H1 (cell line): ENCODE results near the gene DOLK. TPM values are rescaled to one million over a fixed set of nuclear protein-coding genes. Genes with fewer than 3 reads are reported as not detected.

Source experiments
- CTCF ChIA-PET: fragments of 300-600 bp; sonication (Branson Sonifier 250); formaldehyde crosslinking; loops from one replicate; lab custom pipeline; 2021; ENCODE audit not compliant: partially characterized antibody; lab: Charles Lee
- POLR2A ChIA-PET: fragments of 300-600 bp; sonication (Branson Sonifier 250); formaldehyde crosslinking; loops from one replicate; lab custom pipeline; 2021; ENCODE audit warnings: inconsistent platforms; ENCODE audit not compliant: partially characterized antibody; lab: Charles Lee
- DNase-seq, 2 experiments: peaks; one replicate each; pipeline versions ENCODE4 v3.0.0 to v3.0.0-alpha.2; 2010 to 2022; ENCODE audit warnings: low spot score in 2 of 2, low read depth in 1 of 2, mixed read lengths in 1 of 2
- FAIRE-seq: peaks from 2 replicates; lab custom pipeline; 2011; peaks lifted over from hg19 to GRCh38; lab: Jason Lieb, UNC
- H2AFZ ChIP-seq: 2 replicates; pipeline ENCODE4 v1.8.1; 2012; ENCODE audit warnings: low read length, inconsistent platforms
- H2AK5ac ChIP-seq: 2 replicates; pipeline ENCODE4 v1.6.1; 2013; ENCODE audit warnings: low read depth, low read length
- H2BK120ac ChIP-seq: replicated peaks from 2 replicates; pipeline ENCODE3; 2013; ENCODE audit warnings: low read depth, low read length, inconsistent platforms
- H2BK12ac ChIP-seq: 2 replicates; pipeline ENCODE4 v1.6.1; 2013; ENCODE audit warnings: low read depth, low read length
- H2BK15ac ChIP-seq: 2 replicates; pipeline ENCODE4 v1.6.1; 2013; ENCODE audit warnings: low read length
- H2BK20ac ChIP-seq: 2 replicates; pipeline ENCODE4 v1.6.1; 2013; ENCODE audit warnings: low read length
- H2BK5ac ChIP-seq: 2 replicates; pipeline ENCODE4 v1.6.1; 2013; ENCODE audit warnings: low read depth, low read length
- H3K14ac ChIP-seq: 2 replicates; pipeline ENCODE4 v1.6.1; 2013; ENCODE audit warnings: inconsistent platforms; ENCODE audit not compliant: insufficient read length
- H3K18ac ChIP-seq: 2 replicates; pipeline ENCODE4 v1.6.1; 2013; ENCODE audit warnings: low read length; ENCODE audit errors: extremely low read depth
- H3K23ac ChIP-seq: 2 replicates; pipeline ENCODE4 v1.6.1; 2013; ENCODE audit warnings: inconsistent platforms; ENCODE audit not compliant: insufficient read length
- H3K23me2 ChIP-seq: 2 replicates; pipeline ENCODE4 v1.6.1; 2013; ENCODE audit warnings: low read depth, low read length
- H3K27ac ChIP-seq: 2 replicates; pipeline ENCODE4 v1.6.1; 2011; ENCODE audit warnings: low read depth, low read length, inconsistent platforms
- H3K27me3 ChIP-seq, 4 experiments: replicated peaks in 1 of 4; 1 replicate in 1 of 4; 2 replicates in 3 of 4; pipeline versions ENCODE4 v1.6.1 to v1.8.1; 2011 to 2013; ENCODE audit warnings: low read length in 3 of 4, mild to moderate bottlenecking in 3 of 4, inconsistent platforms in 2 of 4, mixed read lengths in 2 of 4, moderate library complexity in 1 of 4; ENCODE audit not compliant: control insufficient read depth in 3 of 4, insufficient read depth in 3 of 4; ENCODE audit errors: extremely low read depth in 1 of 4
- H3K36me3 ChIP-seq, 4 experiments: 2 replicates each; pipeline versions ENCODE4 v1.6.1 to v1.8.1; 2011 to 2013; ENCODE audit warnings: mild to moderate bottlenecking in 4 of 4, low read length in 3 of 4, moderate library complexity in 2 of 4, control low read depth in 1 of 4, inconsistent platforms in 1 of 4; ENCODE audit not compliant: insufficient read depth in 4 of 4, control insufficient read depth in 2 of 4
- H3K4ac ChIP-seq: replicated peaks from 2 replicates; pipeline ENCODE3; 2013; ENCODE audit warnings: low read length, low read depth, mixed read lengths, inconsistent platforms; ENCODE audit not compliant: insufficient read length
- H3K4me1 ChIP-seq, 4 experiments: replicated peaks in 1 of 4; 1 replicate in 1 of 4; 2 replicates in 3 of 4; pipeline versions ENCODE4 v1.6.1 to v1.8.1; 2011 to 2013; ENCODE audit warnings: low read length in 3 of 4, inconsistent platforms in 2 of 4, mixed read lengths in 1 of 4; ENCODE audit not compliant: insufficient read depth in 4 of 4, control insufficient read depth in 3 of 4
- H3K4me2 ChIP-seq, 2 experiments: 2 replicates each; pipeline versions ENCODE4 v1.6.1 to v1.8.1; 2011 to 2013; ENCODE audit warnings: low read depth in 2 of 2, low read length in 2 of 2, control low read depth in 1 of 2, inconsistent platforms in 1 of 2, mild to moderate bottlenecking in 1 of 2; ENCODE audit not compliant: insufficient read depth in 1 of 2
- H3K4me3 ChIP-seq, 4 experiments: fragments of 200-600, 300-600 bp in 1 of 4; sonication (generic), shearing (Covaris generic), sonication (Bioruptor Twin) in 1 of 4; 2 replicates each; pipeline versions ENCODE4 v1.5.1 to v1.8.1; 2011 to 2016; ENCODE audit warnings: low read length in 4 of 4, low read depth in 3 of 4, control low read depth in 2 of 4, inconsistent platforms in 2 of 4, mild to moderate bottlenecking in 2 of 4, mixed read lengths in 1 of 4, moderate library complexity in 1 of 4; ENCODE audit not compliant: insufficient read depth in 2 of 4; ENCODE audit errors: extremely low read depth in 1 of 4
- H3K56ac ChIP-seq: replicated peaks from 2 replicates; pipeline ENCODE3; 2013; ENCODE audit warnings: low read depth, mild to moderate bottlenecking, mixed read lengths, low read length, inconsistent platforms; ENCODE audit not compliant: insufficient read length
- H3K79me1 ChIP-seq: 2 replicates; pipeline ENCODE4 v1.6.1; 2013; ENCODE audit warnings: low read depth, low read length, control low read depth
- H3K79me2 ChIP-seq, 2 experiments: 2 replicates each; pipeline versions ENCODE4 v1.6.1 to v1.8.1; 2012 to 2013; ENCODE audit warnings: low read length in 2 of 2, mild to moderate bottlenecking in 2 of 2, inconsistent platforms in 1 of 2; ENCODE audit not compliant: insufficient read depth in 2 of 2, control insufficient read depth in 1 of 2
- H3K9ac ChIP-seq, 4 experiments: replicated peaks in 1 of 4; 1 replicate in 1 of 4; 2 replicates in 3 of 4; pipeline versions ENCODE4 v1.6.1 to v1.8.1; 2011 to 2013; ENCODE audit warnings: low read depth in 3 of 4, low read length in 3 of 4, control low read depth in 2 of 4, mild to moderate bottlenecking in 2 of 4, moderate library complexity in 2 of 4, inconsistent platforms in 1 of 4; ENCODE audit errors: extremely low read depth in 1 of 4
- H3K9me3 ChIP-seq, 2 experiments: 2 replicates each; pipeline versions ENCODE4 v1.6.1 to v1.8.1; 2012 to 2013; ENCODE audit warnings: mild to moderate bottlenecking in 2 of 2, moderate library complexity in 2 of 2, control low read depth in 1 of 2, inconsistent platforms in 1 of 2, low read depth in 1 of 2, low read length in 1 of 2, mixed read lengths in 1 of 2; ENCODE audit not compliant: insufficient read depth in 2 of 2
- H4K20me1 ChIP-seq, 2 experiments: replicated peaks in 1 of 2; 2 replicates each; pipeline versions ENCODE3 to v1.8.1; 2011 to 2013; ENCODE audit warnings: inconsistent platforms in 2 of 2, low read length in 2 of 2, mild to moderate bottlenecking in 1 of 2; ENCODE audit not compliant: insufficient read depth in 2 of 2, control insufficient read depth in 1 of 2
- H4K5ac ChIP-seq: 2 replicates; pipeline ENCODE4 v1.6.1; 2013; ENCODE audit warnings: low read length, low read depth, mixed read lengths, inconsistent platforms; ENCODE audit not compliant: insufficient read length
- H4K8ac ChIP-seq: 2 replicates; pipeline ENCODE4 v1.8.0; 2013; ENCODE audit warnings: mild to moderate bottlenecking, moderate library complexity, low read length, inconsistent platforms; ENCODE audit not compliant: insufficient read depth; ENCODE audit errors: extremely low read depth
- H4K91ac ChIP-seq: replicated peaks from 2 replicates; pipeline ENCODE3; 2013; ENCODE audit warnings: low read length, mixed read lengths, inconsistent platforms; ENCODE audit not compliant: insufficient read length
- ASH2L ChIP-seq: fragments of 200-600, 300-600 bp; sonication (generic); IDR thresholded peaks from one replicate; pipeline ENCODE4 v1.7.1; 2017; ENCODE audit warnings: low read length
- ATF2 ChIP-seq: IDR thresholded peaks from 2 replicates; pipeline ENCODE4 v1.6.1; 2012; ENCODE audit warnings: low read length, inconsistent platforms
- EZH2 ChIP-seq: fragments of 200-600 bp; sonication (generic); IDR thresholded peaks from 2 replicates; pipeline ENCODE4 v1.7.1; 2012; ENCODE audit warnings: low read depth, mild to moderate bottlenecking, moderate library complexity, low read length, inconsistent platforms; ENCODE audit not compliant: severe bottlenecking
- FOSL1 ChIP-seq: IDR thresholded peaks from 2 replicates; pipeline ENCODE4 v1.6.1; 2011; ENCODE audit warnings: mild to moderate bottlenecking, low read depth, low read length, moderate library complexity; ENCODE audit not compliant: insufficient read depth
- GABPA ChIP-seq: IDR thresholded peaks from 2 replicates; pipeline ENCODE4 v1.6.1; 2011; ENCODE audit warnings: mild to moderate bottlenecking, low read length, moderate library complexity, borderline replicate concordance; ENCODE audit not compliant: insufficient read depth
- KDM4A ChIP-seq: IDR thresholded peaks from one replicate; pipeline ENCODE4 v1.7.1; 2012; ENCODE audit warnings: low read depth, mild to moderate bottlenecking, moderate library complexity, low read length, inconsistent platforms; ENCODE audit not compliant: severe bottlenecking
- MAFK ChIP-seq: IDR thresholded peaks from 2 replicates; pipeline ENCODE4 v1.6.1; 2012; ENCODE audit warnings: low read depth, mild to moderate bottlenecking, improper control_type of control experiment, low read length
- RNF2 ChIP-seq: fragments of 200-900, 300-1000 bp; sonication (generic); IDR thresholded peaks from 2 replicates; pipeline ENCODE4 v1.7.1; 2016; ENCODE audit warnings: borderline replicate concordance, low read depth, mild to moderate bottlenecking, antibody characterized with exemption, low read length; ENCODE audit not compliant: poor library complexity, severe bottlenecking; ENCODE audit errors: missing control alignments
- SP2 ChIP-seq: IDR thresholded peaks from 2 replicates; pipeline ENCODE4 v1.6.1; 2012; ENCODE audit warnings: mild to moderate bottlenecking, low read length, inconsistent platforms
- SRF ChIP-seq: IDR thresholded peaks from 2 replicates; pipeline ENCODE4 v1.6.1; 2011; ENCODE audit warnings: mild to moderate bottlenecking, low read depth, low read length, moderate library complexity
- TAF1 ChIP-seq: IDR thresholded peaks from 2 replicates; pipeline ENCODE4 v1.6.1; 2011; ENCODE audit warnings: mild to moderate bottlenecking, low read depth, low read length
- TBP ChIP-seq: IDR thresholded peaks from 2 replicates; pipeline ENCODE4 v1.6.1; 2011; ENCODE audit warnings: low read depth, low read length, improper control_type of control experiment
- WGBS, 2 experiments: shearing (Covaris generic) in 1 of 2; methylation state at CpG; one replicate each; pipeline versions ENCODE4 v1.1.6 to v1.1.7; 2013 to 2015; ENCODE audit warnings: low lambda C conversion rate in 2 of 2, mixed read lengths in 2 of 2, inconsistent platforms in 1 of 2, low coverage in 1 of 2, missing lambda C conversion rate in 1 of 2; ENCODE audit not compliant: insufficient replicate concordance in 2 of 2, insufficient coverage in 1 of 2, insufficient read length in 1 of 2; ENCODE audit errors: extremely low coverage in 1 of 2, missing lambda C conversion rate in 1 of 2; 5-methylcytosine and 5-hydroxymethylcytosine counted together
- polyA plus RNA-seq, 7 experiments: library from polyadenylated mRNA; depleted of rRNA in 3 of 7; stranded (reverse) in 5 of 7; unstranded in 2 of 7; fragments of >200 nt in 5 of 7; fragments of 200-250 nt in 2 of 7; gene quantifications; 1 replicate in 5 of 7; 2 replicates in 1 of 7; 4 replicates in 1 of 7; pipeline versions ENCODE4 v1.2.1 to v1.2.3, GENCODE V29; 2011 to 2013; ENCODE audit warnings: missing spikeins in 2 of 7, mixed read lengths in 2 of 7
- total RNA-seq: library from RNA; stranded (reverse); fragmentation: NEBNext Ultra II Directional; extraction: Animal tissue kit (Norgen Biotek cat#: 25700); gene quantifications from 2 replicates; pipeline ENCODE4 v1.2.1, GENCODE V29; 2021

Gene DOLK
- total and polyA plus RNA-seq, 2 of the 8 experiments (the other 6 are each of a cell fraction or from before 2014, with no cell fraction given), result 17.2 to 44.3 TPM

- Histone ChIP-seq H3K23ac (no peak overlapping the region), H3K36me3 (peaks cover 19 to 71% (median 63%) of the 10 kb centered on the region in 4 experiments), H4K20me1 (peaks cover 0 to 1% of the 10 kb centered on the region in 2 experiments), H2BK15ac (no peak overlapping the region), H3K79me2 (no peaks in the 10 kb centered on the region), H2AK5ac (no peak overlapping the region)
- no peak for TF ChIP-seq MAFK
- no peak for TF ChIP-seq RNF2
- no peak for TF ChIP-seq KDM4A
- TF ChIP-seq ATF2, result no peak
- no peak for TF ChIP-seq TBP
- TF ChIP-seq TAF1, result no peak
- TF ChIP-seq FOSL1, result no peak
- TF ChIP-seq GABPA, result no peak
- TF ChIP-seq SP2, result no peak
- no peak for TF ChIP-seq SRF
- TF ChIP-seq ASH2L, result no peak
- no peak for TF ChIP-seq EZH2
- TF ChIP-seq, all 59 proteins: peak for 0
- Histone ChIP-seq H3K27ac (no peak overlapping the region), H3K4me2 (no peak overlapping the region), H3K9me3 (no peaks in the 10 kb centered on the region), H2AFZ (no peak overlapping the region), H2BK120ac (no peak overlapping the region), H3K4me1 (no peaks in the 10 kb centered on the region), H4K91ac (no peak overlapping the region), H3K56ac (no peak overlapping the region), H3K23me2 (no peaks in the 10 kb centered on the region), H3K18ac (no peak overlapping the region), H2BK12ac (no peak overlapping the region), H4K8ac (no peak overlapping the region), H3K27me3 (no peaks in the 10 kb centered on the region), H2BK20ac (no peak overlapping the region), H3K9ac (no peak overlapping the region), H3K4me3 (no peak overlapping the region), H3K4ac (no peak overlapping the region), H3K79me1 (no peaks in the 10 kb centered on the region), H3K14ac (no peak overlapping the region), H4K5ac (no peak overlapping the region), H2BK5ac (no peak overlapping the region)
- ChIA-PET CTCF (interaction anchor here (1.3 to 3.0 kb wide), 2 partner anchors 19 to 26 kb away, joined by 3 to 9 read pairs; no protein-coding TSS in a partner anchor), POLR2A (interaction anchor here (0.9 to 1.6 kb wide), 5 partner anchors 10 to 31 kb away, joined by 3 to 4 read pairs (median 3); no protein-coding TSS in a partner anchor)
- FAIRE-seq (no peak), DNase-seq (no peak)
- WGBS, 2 experiments, result 93% methylated on average over 5 of the region's 5 CpGs; no CpG with 5 or more reads in 1 of the 2 experiments
Measured at GRCh38 chr9:128987805-128988204, 40.4 kb upstream of the DOLK start.
